HEK293T (cell line): Measurements from ENCODE around the gene IL6.

Experiments
- ARNT ChIP-seq: fragments of 450-650 bp; IDR thresholded peaks from 2 replicates; pipeline ENCODE4 v1.6.1; 2017; ENCODE audit warnings: mild to moderate bottlenecking
- FOXA1 ChIP-seq: fragments of 450-650 bp; IDR thresholded peaks from 2 replicates; pipeline ENCODE4 v1.6.1; 2016; ENCODE audit warnings: mild to moderate bottlenecking
- SP1 ChIP-seq: fragments of 450-650 bp; IDR thresholded peaks from 2 replicates; pipeline ENCODE4 v1.6.1; 2017
- TARDBP ChIP-seq: fragments of 450-650 bp; IDR thresholded peaks from 2 replicates; pipeline ENCODE4 v1.6.1; 2016

DNA sequence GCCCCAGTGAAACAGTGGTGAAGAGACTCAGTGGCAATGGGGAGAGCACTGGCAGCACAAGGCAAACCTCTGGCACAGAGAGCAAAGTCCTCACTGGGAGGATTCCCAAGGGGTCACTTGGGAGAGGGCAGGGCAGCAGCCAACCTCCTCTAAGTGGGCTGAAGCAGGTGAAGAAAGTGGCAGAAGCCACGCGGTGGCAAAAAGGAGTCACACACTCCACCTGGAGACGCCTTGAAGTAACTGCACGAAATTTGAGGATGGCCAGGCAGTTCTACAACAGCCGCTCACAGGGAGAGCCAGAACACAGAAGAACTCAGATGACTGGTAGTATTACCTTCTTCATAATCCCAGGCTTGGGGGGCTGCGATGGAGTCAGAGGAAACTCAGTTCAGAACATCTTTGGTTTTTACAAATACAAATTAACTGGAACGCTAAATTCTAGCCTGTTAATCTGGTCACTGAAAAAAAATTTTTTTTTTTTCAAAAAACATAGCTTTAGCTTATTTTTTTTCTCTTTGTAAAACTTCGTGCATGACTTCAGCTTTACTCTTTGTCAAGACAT, 574 bp upstream of the IL6 start:
- no peak for TF ChIP-seq ARNT
- TF ChIP-seq FOXA1: no peak
- TF ChIP-seq TARDBP: no peak
- TF ChIP-seq SP1: no peak
